NCI-H526 (cell line): ENCODE data around the gene OTP.

Source experiments
- DNase-seq, 2 experiments: peaks; one replicate each; lab custom pipeline; 2025; lab: John Stamatoyannopoulos, UW

OTP gene

GRCh38 chr5:77637998-77638762 is at the start of gene OTP:
Gene OTP (minus strand): TSS chr5:77638713. CDS start chr5:77638549, 164 bp downstream.
- no peak for DNase-seq

- no peak for DNase-seq
Observed at GRCh38 chr5:77683171-77683732, 44.7 kb upstream of the OTP start.

- DNase-seq, result no peak
Observed at GRCh38 chr5:77670526-77670925, 32.0 kb upstream of the OTP start.

GRCh38 chr5:77669677-77670076 is 31.2 kb upstream of the OTP start:
- no peak for DNase-seq

- no peak for DNase-seq
Observed at GRCh38 chr5:77663090-77663863, 24.8 kb upstream of the OTP start.

GRCh38 chr5:77662635-77663034 is 24.1 kb upstream of the OTP start:
- no peak for DNase-seq

- DNase-seq, result no peak
Observed at GRCh38 chr5:77658662-77659061, 20.1 kb upstream of the OTP start.

GRCh38 chr5:77651343-77651742 is 12.8 kb upstream of the OTP start:
- DNase-seq, result no peak

- no peak for DNase-seq
Observed at GRCh38 chr5:77650686-77651085, 12.2 kb upstream of the OTP start.

GRCh38 chr5:77649776-77650175 is 11.3 kb upstream of the OTP start:
- no peak for DNase-seq

- no peak for DNase-seq
Observed at GRCh38 chr5:77645995-77646639, 7.6 kb upstream of the OTP start.

GRCh38 chr5:77645158-77645994 is 6.9 kb upstream of the OTP start:
- DNase-seq, result peak in 1 of 2 experiments; percentile 68

- DNase-seq, result peak; percentile 7 to 26
Observed at GRCh38 chr5:77644371-77645157, 6.1 kb upstream of the OTP start.

- no peak for DNase-seq
Observed at GRCh38 chr5:77643654-77644370, 5.3 kb upstream of the OTP start.

GRCh38 chr5:77642738-77643653 is 4.5 kb upstream of the OTP start:
- DNase-seq, result no peak

- DNase-seq, result no peak
Observed at GRCh38 chr5:77641963-77642737, 3.6 kb upstream of the OTP start.

GRCh38 chr5:77641397-77641943 is 3.0 kb upstream of the OTP start:
- DNase-seq, result no peak
